Epidermal melanocyte (primary cell): Measurements from ENCODE around the gene KCNIP1.
"Not testable (repeated sequence)": the region's sequence is repeated elsewhere in the genome, so short reads cannot be mapped to it uniquely, and the experiment has no call there.

ENCODE experiments used
- DNase-seq: peaks from one replicate; pipeline ENCODE4 v3.0.0; 2011; ENCODE audit warnings: low spot score; ENCODE audit not compliant: insufficient read length

Gene KCNIP1

GRCh38 chr5:170747357-170747756, 243.5 kb downstream of the KCNIP1 start:
- DNase-seq: no peak

DNA sequence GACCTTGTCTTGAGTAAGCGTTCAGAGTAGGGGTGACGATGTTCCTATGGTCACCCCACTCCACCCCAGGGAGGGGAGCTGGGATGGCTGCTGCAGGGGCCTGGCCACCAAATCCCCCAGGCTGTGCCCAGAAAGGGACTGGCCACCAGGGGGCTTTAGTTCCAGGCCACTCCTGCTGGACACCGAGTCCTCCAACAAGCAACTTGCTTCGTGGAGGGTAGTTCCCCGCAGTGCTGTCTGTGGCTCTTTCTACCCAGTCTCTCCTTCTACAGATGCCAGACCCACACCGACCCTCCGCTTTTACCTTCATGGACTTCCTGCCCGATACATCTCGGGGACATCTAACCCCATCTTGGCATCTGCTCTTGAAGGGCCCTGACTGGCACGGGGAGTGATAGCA, 244.0 kb downstream of the KCNIP1 start:
- no peak for DNase-seq

- DNase-seq: no peak
Observed at GRCh38 chr5:170748951-170749471, 245.2 kb downstream of the KCNIP1 start.

GRCh38 chr5:170749911-170750431, 246.2 kb downstream of the KCNIP1 start:
- DNase-seq: no peak

GRCh38 chr5:170750791-170751190, 247.0 kb downstream of the KCNIP1 start:
- DNase-seq: no peak

GRCh38 chr5:170751631-170752030, 247.8 kb downstream of the KCNIP1 start:
- DNase-seq: no peak

DNA sequence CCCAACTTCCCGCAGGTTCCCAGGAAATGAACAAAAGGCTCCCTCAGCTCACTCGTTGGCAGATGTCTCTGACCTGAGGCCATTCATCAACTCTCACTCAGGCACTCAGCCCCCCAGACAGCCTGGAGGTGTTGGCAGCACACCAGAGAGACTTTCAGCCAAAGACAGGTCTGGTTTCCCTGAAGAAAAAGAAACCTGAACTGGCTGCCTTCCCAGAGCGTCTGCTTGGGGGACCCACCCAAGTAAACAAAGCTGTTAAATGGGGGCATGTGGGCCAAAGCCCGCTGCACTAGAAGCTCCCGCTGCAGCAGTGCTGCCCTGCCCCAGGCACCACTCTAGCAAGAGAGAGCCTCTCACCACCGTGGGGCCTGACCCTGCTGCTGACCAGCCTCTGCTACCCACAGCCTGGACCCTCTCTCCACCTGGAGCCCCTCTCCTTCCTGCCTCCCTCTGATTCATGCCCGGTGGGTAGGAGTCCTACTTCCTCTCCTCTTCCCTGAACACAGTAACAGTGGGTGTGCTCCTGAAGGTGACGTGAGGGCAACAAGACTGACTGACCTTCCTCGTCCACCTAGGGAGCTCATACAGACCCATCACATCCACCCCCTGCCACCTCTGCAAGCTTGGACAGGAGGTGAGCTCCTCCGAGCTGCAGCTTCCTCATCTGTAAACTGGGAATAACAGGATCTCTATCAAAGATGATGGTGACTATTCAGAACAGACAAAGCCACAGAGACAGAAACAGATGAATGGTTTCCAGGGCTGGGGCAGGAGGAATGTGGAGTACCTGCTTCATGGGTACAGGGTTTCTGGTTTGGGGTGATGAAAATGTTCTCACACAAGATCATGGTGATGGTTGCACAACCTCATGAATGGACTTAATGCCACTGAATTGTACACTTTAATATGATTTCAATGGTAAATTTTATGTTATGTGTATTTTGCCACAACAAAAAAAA, 248.7 kb downstream of the KCNIP1 start:
- DNase-seq: no peak

DNA sequence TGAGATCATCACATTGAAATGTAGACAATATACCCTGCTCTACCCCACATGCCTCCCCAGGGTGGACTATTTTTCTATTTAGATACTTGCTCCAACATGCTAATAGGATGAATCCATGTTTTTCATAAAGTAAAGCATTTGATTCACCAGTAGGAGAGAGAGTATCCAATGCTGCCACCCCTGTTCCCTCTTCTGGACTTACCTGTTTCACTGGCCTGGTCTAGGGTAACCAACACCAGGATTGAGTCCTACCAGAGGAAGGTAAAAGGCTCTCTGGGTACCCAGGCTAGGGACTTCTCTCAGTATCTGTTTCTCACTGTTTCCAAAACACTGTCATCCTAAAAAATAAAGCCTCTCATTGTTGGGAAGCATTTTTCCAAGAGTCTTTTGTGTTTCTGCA, 249.5 kb downstream of the KCNIP1 start:
- no peak for DNase-seq

DNA sequence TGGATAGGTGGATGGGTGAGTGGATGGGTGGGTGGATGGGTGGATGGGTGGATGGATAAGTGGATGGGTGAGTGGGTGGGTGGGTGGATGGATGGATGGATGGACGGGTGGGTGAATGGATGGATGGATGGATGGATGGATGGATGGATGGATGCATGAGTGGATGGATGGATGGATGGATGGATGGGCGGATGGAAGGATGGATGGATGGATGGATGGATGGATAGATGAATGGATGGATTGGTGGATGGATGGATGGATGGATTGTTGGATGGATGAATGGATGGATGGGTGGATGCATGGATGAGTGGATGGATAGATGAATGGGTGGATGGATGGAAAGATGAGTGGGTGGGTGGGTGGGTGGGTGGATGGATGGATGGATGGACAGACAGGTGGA, 250.7 kb downstream of the KCNIP1 start:
- not testable (repeated sequence) for DNase-seq

DNA sequence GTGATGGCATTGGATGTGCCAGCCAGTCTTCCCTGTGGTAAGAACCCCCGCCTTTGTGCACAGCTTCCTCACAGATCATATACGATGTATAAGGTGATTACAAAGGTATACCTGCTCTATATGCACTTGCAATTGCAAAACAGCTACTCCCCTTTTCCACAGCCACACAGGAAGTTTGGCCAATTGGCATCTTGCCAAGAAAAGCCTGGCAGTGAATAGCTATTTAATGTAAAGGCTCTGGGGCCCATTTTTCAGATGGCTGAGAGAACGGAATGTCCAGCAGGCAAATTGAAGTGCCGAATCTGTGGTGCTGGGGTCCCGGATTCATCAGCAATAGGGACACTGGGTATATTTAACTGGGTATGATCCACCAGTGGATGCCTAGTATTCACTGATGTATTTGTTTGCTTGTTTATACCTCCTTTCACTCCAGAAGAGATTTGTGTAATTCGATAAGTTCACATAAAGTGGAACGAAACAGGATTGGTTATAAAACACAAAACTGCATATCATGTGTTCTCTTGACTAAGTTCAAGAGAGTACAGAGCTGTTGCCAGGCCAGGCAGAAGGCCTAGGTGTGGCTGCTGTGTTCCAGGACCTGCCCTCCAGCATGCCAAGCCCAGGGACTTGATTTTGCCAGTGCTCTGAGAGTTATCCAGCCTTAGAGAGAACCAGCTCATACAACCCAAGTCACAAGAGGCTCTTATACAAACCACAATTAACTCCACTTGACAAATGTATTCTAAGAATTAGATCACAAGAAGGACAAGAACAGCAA, 252.0 kb downstream of the KCNIP1 start:
- no peak for DNase-seq

DNA sequence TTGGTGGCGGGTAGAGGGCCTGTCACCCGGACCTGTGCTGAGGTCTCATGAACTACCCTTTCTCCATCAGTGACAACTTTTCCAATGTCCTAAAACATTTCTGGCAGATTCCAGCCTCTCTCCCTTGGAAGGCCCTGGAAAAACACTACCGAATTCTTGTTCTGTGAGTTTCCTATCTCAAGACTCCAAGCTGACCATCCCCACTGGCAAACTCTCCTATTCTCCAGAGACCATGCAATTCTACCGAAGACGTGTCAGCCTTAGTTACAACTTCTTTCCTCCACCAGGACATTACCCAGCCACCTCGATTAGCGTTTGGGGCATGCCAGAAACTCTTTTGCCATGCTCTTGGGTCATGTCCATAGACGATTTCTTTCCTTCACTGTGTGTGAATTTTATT, 252.9 kb downstream of the KCNIP1 start:
- DNase-seq: no peak

GRCh38 chr5:170757182-170757601, 253.4 kb downstream of the KCNIP1 start:
- no peak for DNase-seq

DNA sequence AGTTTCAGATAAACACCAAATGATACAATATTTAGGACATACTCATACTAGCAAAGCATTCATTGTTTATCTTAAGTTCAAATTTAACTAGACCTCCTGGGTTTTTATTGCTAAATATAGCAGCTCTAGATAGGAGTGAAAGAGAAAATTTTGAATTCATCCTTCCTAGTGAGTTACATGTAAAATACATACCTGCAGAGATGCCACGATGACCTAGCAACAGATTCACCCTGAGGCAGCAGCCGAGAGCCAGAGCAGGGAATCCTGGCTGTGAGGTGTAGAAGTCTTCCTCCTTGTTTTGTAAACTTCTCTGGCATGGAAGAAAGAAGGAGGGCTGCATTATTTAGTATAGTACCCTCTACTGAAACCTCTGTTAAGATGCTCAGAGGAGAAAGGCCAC, 253.8 kb downstream of the KCNIP1 start:
- no peak for DNase-seq

- DNase-seq: no peak
Observed at GRCh38 chr5:170758481-170758880, 254.7 kb downstream of the KCNIP1 start.

DNA sequence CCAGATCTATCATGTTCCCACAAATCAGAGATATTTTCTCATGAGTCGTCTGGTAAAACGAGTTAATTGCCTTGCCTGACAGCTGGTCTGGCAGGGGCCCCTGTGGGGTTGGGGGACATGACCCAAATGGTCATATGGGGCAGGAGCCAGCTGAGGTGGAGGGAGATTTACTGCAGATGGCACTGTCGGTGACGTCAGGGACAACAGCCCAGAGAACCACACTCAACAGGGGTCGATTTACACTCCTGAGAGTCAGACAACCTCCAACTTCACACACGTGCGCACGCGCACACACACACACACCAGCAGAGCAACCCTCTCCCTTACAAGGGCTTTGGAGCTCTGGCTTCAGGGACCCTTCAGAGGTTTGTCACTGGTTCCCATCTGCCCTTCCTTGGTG, 256.3 kb downstream of the KCNIP1 start:
- no peak for DNase-seq

- DNase-seq: no peak
Observed at GRCh38 chr5:170761048-170761707, 257.4 kb downstream of the KCNIP1 start.

DNA sequence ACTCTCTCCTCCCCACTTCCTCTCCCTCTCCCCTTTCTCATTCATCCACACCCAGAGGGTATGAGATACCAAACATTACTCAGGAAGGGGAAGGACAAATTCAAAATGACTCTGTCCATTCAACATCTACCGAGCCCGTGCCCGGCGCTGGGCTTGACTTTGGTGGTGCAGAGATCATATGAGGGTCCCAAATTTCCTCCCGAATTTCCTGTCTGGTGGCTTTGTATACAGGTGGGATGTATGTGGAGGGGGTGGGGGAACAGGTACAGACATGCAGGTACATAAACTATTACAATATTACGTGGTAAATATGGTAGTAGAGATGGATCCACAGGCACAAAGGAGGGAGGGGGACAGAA, 257.9 kb downstream of the KCNIP1 start:
- DNase-seq: no peak

DNA sequence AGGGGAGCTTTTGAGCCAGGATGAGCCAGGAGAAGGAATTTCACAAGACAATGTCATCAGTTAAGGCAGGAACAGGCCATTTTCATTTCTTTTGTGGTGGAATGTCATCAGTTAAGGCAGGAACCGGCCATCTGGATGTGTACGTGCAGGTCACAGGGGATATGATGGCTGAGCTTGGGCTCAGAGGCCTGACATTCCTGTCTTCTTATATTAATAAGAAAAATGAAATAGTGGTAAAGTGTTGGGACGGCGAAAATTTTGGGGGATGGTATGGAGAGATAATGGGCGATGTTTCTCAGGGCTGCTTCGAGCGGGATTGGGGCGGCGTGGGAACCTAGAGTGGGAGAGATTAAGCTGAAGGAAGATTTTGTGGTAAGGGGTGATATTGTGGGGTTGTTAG, 258.5 kb downstream of the KCNIP1 start:
- DNase-seq: not testable (repeated sequence)

DNA sequence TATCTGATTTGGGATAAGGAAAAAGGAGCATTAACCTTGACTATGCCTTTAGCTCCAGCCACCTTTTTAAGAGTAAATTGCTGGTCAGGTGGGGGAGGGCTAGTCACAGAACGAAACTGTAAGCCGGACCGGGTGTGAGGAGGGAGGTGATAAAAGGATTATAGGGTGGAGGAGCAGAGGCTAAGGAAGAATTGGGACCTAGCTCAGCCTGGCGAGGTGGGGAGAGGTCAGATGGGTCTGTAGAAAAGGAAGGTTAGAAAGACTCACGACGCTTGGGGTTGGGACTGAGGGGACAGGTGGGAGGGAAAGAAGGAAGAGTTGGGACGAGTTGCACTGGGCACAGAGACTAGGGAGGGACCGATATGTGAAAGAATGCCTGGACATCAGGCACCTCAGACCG, 262.0 kb downstream of the KCNIP1 start:
- DNase-seq: not testable (repeated sequence)

- no peak for DNase-seq
Observed at GRCh38 chr5:170769246-170769645, 265.4 kb downstream of the KCNIP1 start.

GRCh38 chr5:170769898-170770416, 266.1 kb downstream of the KCNIP1 start:
- no peak for DNase-seq
